IMR-90 (cell line): Measurements from ENCODE around the gene IGF2BP3. TPM values are rescaled to one million over a fixed set of nuclear protein-coding genes. Genes with fewer than 3 reads are reported as not detected.
A peak's percentile ranks its signal among the peaks of the same experiment; 100 is the strongest.

Experiments used
- ATAC-seq: fragments of 200-7000 bp; cut with Tn5 transposase; 2 replicates; pipeline ENCODE4 v1.9.1; 2020; ENCODE audit warnings: low read depth, mild to moderate bottlenecking, moderate library complexity
- BruUV-seq: library from RNA; stranded (reverse); fragments of 400-500 nt; replicated peaks from 2 replicates; lab custom pipeline; 2021; lab: Mats Ljungman, UMichigan
- CTCF ChIA-PET: fragments of 300-600 bp; formaldehyde crosslinking; extraction: SDS; loops from one replicate; lab custom pipeline; 2021; ENCODE audit warnings: antibody characterized with exemption; lab: Yijun Ruan, JAX
- POLR2A ChIA-PET: fragments of 300-600 bp; sonication (Branson Sonifier 250); formaldehyde crosslinking; loops from one replicate; lab custom pipeline; 2022; ENCODE audit warnings: antibody characterized with exemption; ENCODE audit not compliant: unreplicated experiment; lab: Charles Lee
- DNase-seq: peaks from one replicate; pipeline ENCODE4 v3.0.0; 2013
- H2AFZ ChIP-seq: replicated peaks from 2 replicates; pipeline ENCODE3; 2013; ENCODE audit warnings: low read length, mild to moderate bottlenecking; ENCODE audit not compliant: poor library complexity
- H2AK5ac ChIP-seq: 2 replicates; pipeline ENCODE4 v1.6.1; 2013; ENCODE audit warnings: low read depth, low read length, inconsistent platforms
- H2AK9ac ChIP-seq: replicated peaks from 2 replicates; pipeline ENCODE3; 2013; ENCODE audit warnings: mild to moderate bottlenecking, low read depth, low read length, moderate library complexity; ENCODE audit not compliant: poor library complexity
- H2BK120ac ChIP-seq: 2 replicates; pipeline ENCODE4 v1.6.1; 2013; ENCODE audit warnings: low read depth, low read length, inconsistent platforms
- H2BK15ac ChIP-seq: 3 replicates; pipeline ENCODE4 v1.6.1; 2013; ENCODE audit warnings: low read depth, low read length, inconsistent platforms
- H2BK20ac ChIP-seq: 2 replicates; pipeline ENCODE4 v1.6.1; 2013; ENCODE audit warnings: low read depth, mild to moderate bottlenecking, inconsistent platforms, low read length, moderate library complexity
- H2BK5ac ChIP-seq: 2 replicates; pipeline ENCODE4 v1.6.1; 2013; ENCODE audit warnings: mild to moderate bottlenecking, low read depth, low read length, inconsistent platforms; ENCODE audit not compliant: poor library complexity, severe bottlenecking
- H3K14ac ChIP-seq: replicated peaks from 2 replicates; pipeline ENCODE4 v1.6.1; 2013; ENCODE audit warnings: low read depth, low read length, inconsistent platforms
- H3K18ac ChIP-seq: 2 replicates; pipeline ENCODE4 v1.6.1; 2013; ENCODE audit warnings: low read depth, low read length, control low read depth
- H3K23ac ChIP-seq: 2 replicates; pipeline ENCODE4 v1.6.1; 2013; ENCODE audit warnings: low read depth, low read length, inconsistent platforms
- H3K27ac ChIP-seq: 2 replicates; pipeline ENCODE4 v1.5.1; 2013; ENCODE audit warnings: mild to moderate bottlenecking, control low read depth, low read length; ENCODE audit not compliant: insufficient read depth
- H3K27me3 ChIP-seq: 2 replicates; pipeline ENCODE4 v1.6.1; 2013; ENCODE audit warnings: low read length; ENCODE audit not compliant: control insufficient read depth, insufficient read depth
- H3K36me3 ChIP-seq: 2 replicates; pipeline ENCODE4 v1.6.1; 2013; ENCODE audit warnings: low read length, mixed read lengths; ENCODE audit not compliant: control insufficient read depth, insufficient read depth
- H3K4ac ChIP-seq: 2 replicates; pipeline ENCODE4 v1.6.1; 2013; ENCODE audit warnings: low read depth, low read length, inconsistent platforms
- H3K4me1 ChIP-seq: 2 replicates; pipeline ENCODE4 v1.6.1; 2013; ENCODE audit warnings: low read length, mixed read lengths; ENCODE audit not compliant: control insufficient read depth, insufficient read depth
- H3K4me2 ChIP-seq: 2 replicates; pipeline ENCODE4 v1.6.1; 2013; ENCODE audit warnings: low read depth, mild to moderate bottlenecking, control low read depth, low read length, moderate library complexity
- H3K4me3 ChIP-seq: 2 replicates; pipeline ENCODE4 v1.5.1; 2013; ENCODE audit warnings: low read depth, mild to moderate bottlenecking, control low read depth, low read length, moderate library complexity; ENCODE audit not compliant: insufficient read depth
- H3K56ac ChIP-seq: 2 replicates; pipeline ENCODE4 v1.6.1; 2013; ENCODE audit warnings: low read length, inconsistent platforms; ENCODE audit not compliant: insufficient read depth; ENCODE audit errors: extremely low read depth
- H3K79me1 ChIP-seq, 2 experiments: 2 replicates each; pipeline ENCODE4 v1.6.1; 2013; ENCODE audit warnings: low read length in 2 of 2, inconsistent platforms in 1 of 2, low read depth in 1 of 2
- H3K9ac ChIP-seq: 2 replicates; pipeline ENCODE4 v1.6.1; 2013; ENCODE audit warnings: low read depth, low read length, control low read depth
- H3K9me1 ChIP-seq: 2 replicates; pipeline ENCODE4 v1.6.1; 2013; ENCODE audit warnings: low read length, inconsistent platforms; ENCODE audit not compliant: insufficient read depth
- H3K9me3 ChIP-seq: 2 replicates; pipeline ENCODE4 v1.6.1; 2013; ENCODE audit warnings: low read length; ENCODE audit not compliant: control insufficient read depth, insufficient read depth
- H4K20me1 ChIP-seq: 2 replicates; pipeline ENCODE4 v1.6.1; 2013; ENCODE audit warnings: low read length, inconsistent platforms; ENCODE audit not compliant: insufficient read depth
- H4K5ac ChIP-seq: 2 replicates; pipeline ENCODE4 v1.6.1; 2013; ENCODE audit warnings: mild to moderate bottlenecking, low read depth, low read length, control low read depth
- H4K8ac ChIP-seq, 2 experiments: 2 replicates each; pipeline ENCODE4 v1.6.1; 2013; ENCODE audit warnings: low read depth in 2 of 2, low read length in 2 of 2, control low read depth in 1 of 2, inconsistent platforms in 1 of 2
- H4K91ac ChIP-seq: 2 replicates; pipeline ENCODE4 v1.6.1; 2013; ENCODE audit warnings: low read depth, low read length, inconsistent platforms; ENCODE audit not compliant: insufficient read depth
- BHLHE40 ChIP-seq: fragments of 150-350 bp; IDR thresholded peaks from 2 replicates; pipeline ENCODE4 v1.6.1; 2016; ENCODE audit warnings: mild to moderate bottlenecking, low read depth, low read length
- RCOR1 ChIP-seq: IDR thresholded peaks from 2 replicates; pipeline ENCODE4 v1.6.1; 2012; ENCODE audit warnings: mild to moderate bottlenecking, low read length, improper control_type of control experiment; ENCODE audit not compliant: insufficient replicate concordance
- WGBS, 2 experiments: methylation state at CpG; one replicate each; pipeline versions ENCODE4 v1.1.5 to v1.1.7; 2013; ENCODE audit warnings: missing lambda C conversion rate in 2 of 2; ENCODE audit not compliant: insufficient read length in 1 of 2; ENCODE audit errors: extremely low coverage in 2 of 2; 5-methylcytosine and 5-hydroxymethylcytosine counted together
- dilution Hi-C: fragments of 300-500 bp; cut with HindIII; formaldehyde crosslinking; loops from one replicate; pipeline ENCODE4 v1.14.3; 2018; ENCODE audit warnings: low sequenced_read_pairs; ENCODE audit not compliant: unreplicated experiment
- in situ Hi-C: fragments of 300-500 bp; cut with MboI; formaldehyde crosslinking; loops from 3 replicates; pipeline ENCODE4 v1.14.3; 2019; ENCODE audit warnings: low sequenced_read_pairs, inconsistent platforms, mixed read lengths
- intact Hi-C: fragments of 100-400 bp; cut with micrococcal nuclease; formaldehyde crosslinking; loops from 2 replicates; pipeline ENCODE4 v1.10.0; 2022
- polyA plus RNA-seq, 3 experiments: library from polyadenylated mRNA; depleted of rRNA; stranded (reverse); fragments of >200 nt; gene quantifications; 2 replicates each; pipeline ENCODE4 v1.2.3, GENCODE V29; 2012; ENCODE audit warnings: low replicate concordance in 1 of 3
- total RNA-seq: library from RNA; depleted of rRNA; stranded (reverse); fragments of >200 nt; gene quantifications from 2 replicates; pipeline ENCODE4 v1.2.3, GENCODE V29; 2012

The IGF2BP3 gene
- total and polyA plus RNA-seq, 2 of the 4 experiments (the other 2 are of a cell fraction), result 50.9 to 59.3 TPM

DNA sequence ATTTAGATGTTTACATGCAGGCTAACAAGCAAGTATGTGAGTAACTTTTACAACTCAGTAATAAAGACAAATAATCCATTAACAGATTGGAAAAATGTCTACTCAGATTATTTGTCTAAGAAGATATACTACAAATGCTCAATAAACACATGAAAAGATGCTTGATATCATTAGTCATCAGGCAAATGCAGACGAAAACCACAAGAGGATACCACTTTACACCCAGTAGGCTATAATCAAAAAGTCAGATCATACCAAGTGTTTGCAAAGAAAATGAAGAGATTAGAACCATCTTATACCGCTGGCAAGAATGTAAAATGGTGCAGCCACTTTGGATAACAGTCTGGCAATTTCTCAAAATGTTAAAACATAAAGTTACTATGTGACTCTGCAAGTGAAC lies 87.1 kb downstream of the IGF2BP3 start:
- no CpG with 5 or more reads among the region's 2 CpGs for WGBS, 2 experiments
- CTCF ChIA-PET, result no interaction called here

More for the DNA sequence above, 87.1 kb downstream of the IGF2BP3 start:
- TF ChIP-seq BHLHE40, result peak; percentile 35; the same call in 1 of the 2 replicates
- no peak for TF ChIP-seq RCOR1
- Histone ChIP-seq H3K4ac (no peak overlapping the region), H3K27ac (no peak overlapping the region), H3K18ac (no peak overlapping the region), H3K9ac (no peak overlapping the region), H3K4me3 (no peak overlapping the region), H3K23ac (no peak overlapping the region), H2BK5ac (no peak overlapping the region), H3K14ac (no peak overlapping the region), H4K8ac (no peak overlapping the region), H2BK120ac (no peak overlapping the region), H3K9me1 (peaks cover 21% of the 10 kb centered on the region), H2AK9ac (no peak overlapping the region), H2BK20ac (no peak overlapping the region), H3K36me3 (no peaks in the 10 kb centered on the region; the same call in none of the 2 replicates), H3K4me1 (peaks cover 4% of the 10 kb centered on the region; the same call in 1 of the 2 replicates), H3K27me3 (no peaks in the 10 kb centered on the region), H3K9me3 (no peaks in the 10 kb centered on the region), H4K20me1 (peaks cover 41% of the 10 kb centered on the region), H2AFZ (no peak overlapping the region), H3K4me2 (no peak overlapping the region), H4K91ac (no peak overlapping the region), H2BK15ac (no peak overlapping the region), H2AK5ac (no peak overlapping the region), H4K5ac (no peak overlapping the region), H3K79me1 (peaks cover 47 to 69% of the 10 kb centered on the region in 2 experiments), H3K56ac (no peak overlapping the region)
- POLR2A ChIA-PET, result no interaction called here
- intact Hi-C loops, result no loop called here
- peak; percentile 47 for ATAC-seq
- in situ Hi-C loops, result no loop called here
- no TSS peak for BruUV-seq
- dilution Hi-C loops, result no loop called here
- DNase-seq, result peak; percentile 59
